Left ventricle myocardium inferior (tissue), 1 donor: Measurements from ENCODE around the gene ECPAS. TPM values are rescaled to one million over a fixed set of nuclear protein-coding genes. Genes with fewer than 3 reads are reported as not detected.
A peak's percentile ranks its signal among the peaks of the same experiment; 100 is the strongest.

Source experiments
- DNase-seq: peaks from one replicate; pipeline ENCODE4 v3.0.0-alpha.2; 2020
- H3K27ac ChIP-seq: fragments of 200-600 bp; replicated peaks from 2 replicates; pipeline ENCODE4 v1.8.0; 2021
- H3K27me3 ChIP-seq: fragments of 200-600 bp; 2 replicates; pipeline ENCODE4 v1.8.0; 2021; ENCODE audit warnings: low read depth
- H3K36me3 ChIP-seq: fragments of 200-600 bp; 2 replicates; pipeline ENCODE4 v1.8.0; 2021
- H3K4me1 ChIP-seq: fragments of 200-600 bp; 2 replicates; pipeline ENCODE4 v1.8.0; 2021
- H3K4me3 ChIP-seq: fragments of 200-600 bp; 2 replicates; pipeline ENCODE4 v1.8.0; 2021; ENCODE audit warnings: mild to moderate bottlenecking, moderate library complexity
- H3K9me3 ChIP-seq: fragments of 200-600 bp; replicated peaks from 2 replicates; pipeline ENCODE4 v1.8.0; 2021
- CTCF ChIP-seq: fragments of 200-600 bp; IDR thresholded peaks from 2 replicates; pipeline ENCODE4 v1.8.0; 2021; ENCODE audit warnings: antibody characterized with exemption, mild to moderate bottlenecking, borderline replicate concordance
- intact Hi-C: fragments of 100-400 bp; cut with micrococcal nuclease; formaldehyde crosslinking; loops from one replicate; pipeline ENCODE4 v1.11.0; 2022
- total RNA-seq: library from RNA; stranded (reverse); fragmentation: NEBNext Ultra II Directional; extraction: Animal tissue kit (Norgen Biotek cat#: 25700); gene quantifications from one replicate; pipeline ENCODE4 v1.2.1, GENCODE V29; 2021
- donor health status: DM: no; HTN: yes; CAD: no; lungs with severe emphysema.

Gene ECPAS
- total RNA-seq, 1 donor from 2014 or later, result 115 TPM

DNA sequence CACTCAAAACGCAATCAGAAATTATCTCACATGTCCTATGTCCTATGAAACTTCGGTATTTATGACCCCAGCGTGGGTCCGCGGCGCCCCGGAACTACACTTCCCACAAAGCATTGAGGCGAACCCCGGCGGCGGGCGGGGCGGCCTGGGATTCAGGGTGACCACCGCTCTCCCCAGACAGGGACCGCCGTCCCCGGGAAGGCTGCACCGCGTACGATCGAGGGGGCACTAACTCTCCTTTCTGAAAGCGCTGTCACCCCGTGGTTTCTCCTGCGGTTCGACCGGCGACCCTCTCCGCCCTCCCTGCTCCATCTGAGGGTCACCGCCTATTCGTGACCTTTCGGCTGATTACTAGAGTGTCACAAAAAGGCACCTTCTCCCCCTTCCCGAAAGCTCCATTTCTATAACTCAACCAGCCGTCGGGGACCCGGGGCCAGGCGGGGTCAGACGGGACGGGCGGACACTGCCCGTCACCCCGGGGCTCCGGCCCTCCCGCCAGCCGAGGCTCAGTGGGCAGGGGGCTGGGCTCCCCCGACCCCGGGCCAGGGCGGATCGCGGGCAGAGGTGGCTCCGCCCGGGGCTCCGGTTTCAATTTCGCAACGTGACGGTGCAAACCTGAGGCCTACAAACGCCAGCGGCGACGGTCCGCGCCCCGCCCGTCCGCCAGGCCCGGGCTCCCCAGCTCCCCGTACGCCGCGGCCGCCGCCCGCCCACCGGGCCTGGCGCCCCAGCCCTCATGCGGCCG, 1.3 kb downstream of the ECPAS start:
- H3K9me3 ChIP-seq, result no peaks in the 10 kb centered on the region
- peak overlapping the region; percentile 98 for H3K27ac ChIP-seq
- no peaks in the 10 kb centered on the region for H3K27me3 ChIP-seq
- TF ChIP-seq CTCF, result no peak
- H3K4me3 ChIP-seq, result peak overlapping the region; percentile 92
- peaks cover 45% of the 10 kb centered on the region for H3K4me1 ChIP-seq
- intact Hi-C loops, result no loop called here
- DNase-seq, result peak; percentile 80
- H3K36me3 ChIP-seq, result no peaks in the 10 kb centered on the region

DNA sequence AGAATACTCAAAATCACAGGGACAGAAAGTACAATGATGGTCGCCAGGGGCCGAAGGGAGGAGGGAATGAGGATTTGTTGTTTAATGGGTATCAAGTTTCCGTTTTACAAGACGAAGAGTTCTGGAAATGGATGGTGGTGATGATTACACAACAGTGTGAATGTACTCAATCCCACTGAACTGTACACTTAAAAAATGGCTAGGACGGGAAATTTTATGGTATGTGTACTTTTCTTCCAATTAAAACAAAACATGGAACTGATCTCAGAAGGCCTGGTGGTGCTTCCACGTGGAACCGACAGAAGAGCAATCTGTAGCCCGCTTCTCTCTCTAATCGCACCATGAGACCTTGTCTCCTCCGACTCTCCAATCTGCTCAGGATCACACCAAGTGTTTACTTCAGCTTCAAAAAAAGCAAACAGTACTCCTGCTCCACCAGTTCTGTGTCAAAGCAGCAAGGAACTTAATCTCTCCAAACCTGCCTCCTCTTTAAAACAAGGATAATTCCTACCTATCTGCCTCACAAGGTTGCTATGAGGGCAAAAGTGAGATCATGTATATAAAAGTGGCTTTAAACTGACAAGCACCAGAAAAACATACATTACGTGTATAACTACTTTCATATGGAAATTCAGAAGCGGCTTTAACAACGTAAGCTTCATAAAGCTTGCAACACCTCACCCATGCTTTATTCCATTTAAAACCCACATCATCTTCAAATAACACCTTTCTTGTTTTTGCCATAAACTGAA, 2.1 kb downstream of the ECPAS start:
- peaks cover 52% of the 10 kb centered on the region for H3K4me1 ChIP-seq

GRCh38 chr9:111477677-111478076, 6.5 kb downstream of the ECPAS start:
- Histone ChIP-seq H3K27ac (no peak overlapping the region), H3K36me3 (no peaks in the 10 kb centered on the region), H3K27me3 (no peaks in the 10 kb centered on the region), H3K4me1 (peaks cover 90% of the 10 kb centered on the region), H3K9me3 (no peaks in the 10 kb centered on the region), H3K4me3 (no peak overlapping the region)
- DNase-seq, result no peak
- intact Hi-C loops, result no loop called here
- no peak for TF ChIP-seq CTCF

More for the DNA sequence above, 2.1 kb downstream of the ECPAS start:
- Histone ChIP-seq H3K36me3 (no peaks in the 10 kb centered on the region), H3K27ac (peak overlapping the region; percentile 98), H3K27me3 (no peaks in the 10 kb centered on the region), H3K9me3 (no peaks in the 10 kb centered on the region), H3K4me3 (peak overlapping the region; percentile 92)
- intact Hi-C loops, result no loop called here
- TF ChIP-seq CTCF, result no peak
- no peak for DNase-seq

DNA sequence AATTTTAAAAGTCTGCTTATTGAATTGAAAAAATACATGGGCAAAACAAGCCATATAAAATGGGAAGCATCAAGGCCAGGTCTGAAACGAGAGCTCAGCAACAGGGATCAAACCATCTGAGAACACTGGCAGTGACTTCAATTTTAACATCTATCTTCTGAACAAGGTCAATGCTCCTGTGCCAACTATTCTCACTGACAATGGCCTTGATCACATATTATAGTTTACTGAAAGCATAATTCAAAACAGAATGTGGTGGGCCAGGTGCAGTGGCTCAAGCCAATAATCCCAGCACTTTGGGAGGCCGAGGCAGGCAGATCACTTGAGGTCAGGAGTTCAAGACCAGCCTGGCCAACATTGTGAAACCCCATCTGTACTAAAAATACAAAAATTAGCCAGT, 9.0 kb downstream of the ECPAS start:
- peaks cover 90% of the 10 kb centered on the region for H3K4me1 ChIP-seq
- intact Hi-C loops, result no loop called here

GRCh38 chr9:111474385-111474784, 9.8 kb downstream of the ECPAS start:
- Histone ChIP-seq H3K27me3 (no peaks in the 10 kb centered on the region), H3K4me1 (peaks cover 91% of the 10 kb centered on the region), H3K36me3 (no peaks in the 10 kb centered on the region), H3K4me3 (no peak overlapping the region), H3K27ac (no peak overlapping the region), H3K9me3 (no peaks in the 10 kb centered on the region)
- intact Hi-C loops, result no loop called here
- no peak for TF ChIP-seq CTCF
- DNase-seq, result no peak

More for the DNA sequence above, 9.0 kb downstream of the ECPAS start:
- Histone ChIP-seq H3K9me3 (no peaks in the 10 kb centered on the region), H3K27me3 (no peaks in the 10 kb centered on the region), H3K36me3 (no peaks in the 10 kb centered on the region), H3K4me3 (no peak overlapping the region), H3K27ac (no peak overlapping the region)
- no peak for DNase-seq
- TF ChIP-seq CTCF, result no peak
